T-helper 1 cell treated with Interleukin-12 subunit alpha and Interleukin-12 subunit beta and Interleukin-4 antibody, amounts not matched to agents 30 μg/mL and 1 μg/mL, for 36 hours (primary cell): ENCODE measurements around the gene EML3.
"Not testable (repeated sequence)": the region's sequence is repeated elsewhere in the genome, so short reads cannot be mapped to it uniquely, and the experiment has no call there.

Experiments used
- H3K27ac Mint-ChIP-seq: one replicate; pipeline ENCODE4 v1.8.0; 2021; ENCODE audit warnings: mild to moderate bottlenecking, mixed read lengths
- H3K27me3 Mint-ChIP-seq: one replicate; pipeline ENCODE4 v1.8.0; 2021; ENCODE audit warnings: low read depth, mixed read lengths
- H3K36me3 Mint-ChIP-seq: one replicate; pipeline ENCODE4 v1.8.0; 2021; ENCODE audit warnings: low read depth, mixed read lengths
- H3K4me1 Mint-ChIP-seq: one replicate; pipeline ENCODE4 v1.8.0; 2021; ENCODE audit warnings: low read depth, mixed read lengths
- H3K4me3 Mint-ChIP-seq: one replicate; pipeline ENCODE4 v1.8.0; 2021; ENCODE audit warnings: mild to moderate bottlenecking, moderate library complexity, mixed read lengths
- H3K9me3 Mint-ChIP-seq: one replicate; pipeline ENCODE4 v1.8.0; 2021; ENCODE audit warnings: mixed read lengths

The EML3 gene

DNA sequence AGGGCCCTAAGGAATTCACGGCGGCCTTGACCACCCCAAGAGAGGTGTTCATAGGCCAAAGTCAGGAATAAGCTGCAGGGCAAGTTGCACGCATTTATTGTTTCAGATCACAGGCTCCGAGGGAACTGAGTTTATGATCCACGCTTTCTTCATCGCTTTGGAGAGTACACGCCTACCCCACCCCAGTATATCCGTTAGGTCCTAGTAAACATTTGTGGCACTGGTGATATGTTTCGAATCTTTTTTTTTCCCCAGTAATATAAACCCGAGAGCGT is 33.0 kb upstream of the EML3 start:
- H3K27me3 Mint-ChIP-seq = no peaks in the 10 kb centered on the region
- no peaks in the 10 kb centered on the region for H3K9me3 Mint-ChIP-seq
- H3K4me3 Mint-ChIP-seq = peak overlapping the region; percentile 99
- H3K27ac Mint-ChIP-seq = peak overlapping the region; percentile 96
- H3K36me3 Mint-ChIP-seq = peaks cover 23% of the 10 kb centered on the region
- H3K4me1 Mint-ChIP-seq = peaks cover 23% of the 10 kb centered on the region

DNA sequence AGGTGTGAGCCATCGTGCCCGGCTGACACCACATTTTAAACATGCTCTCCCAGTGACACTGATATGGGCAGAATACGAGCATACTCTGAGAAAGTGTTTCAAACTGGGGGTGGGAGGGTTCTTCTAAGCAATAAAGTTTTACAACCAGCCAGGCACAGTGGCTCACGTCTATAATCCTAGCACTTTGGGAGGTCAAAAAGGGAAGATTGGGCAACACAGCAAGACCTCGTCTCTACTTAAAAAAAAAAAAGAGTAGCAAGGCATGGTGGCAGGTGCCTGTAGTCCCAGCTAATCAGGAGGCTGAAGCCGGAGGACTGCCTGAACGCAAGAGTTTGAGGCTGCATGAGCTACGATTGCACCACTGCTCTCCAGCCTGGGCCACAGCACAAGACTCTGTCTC is 31.6 kb upstream of the EML3 start:
- Mint-ChIP-seq H3K4me3 (no peak overlapping the region), H3K4me1 (peaks cover 28% of the 10 kb centered on the region), H3K9me3 (no peaks in the 10 kb centered on the region), H3K27ac (peak overlapping the region; percentile 59), H3K36me3 (peaks cover 23% of the 10 kb centered on the region), H3K27me3 (no peaks in the 10 kb centered on the region)

DNA sequence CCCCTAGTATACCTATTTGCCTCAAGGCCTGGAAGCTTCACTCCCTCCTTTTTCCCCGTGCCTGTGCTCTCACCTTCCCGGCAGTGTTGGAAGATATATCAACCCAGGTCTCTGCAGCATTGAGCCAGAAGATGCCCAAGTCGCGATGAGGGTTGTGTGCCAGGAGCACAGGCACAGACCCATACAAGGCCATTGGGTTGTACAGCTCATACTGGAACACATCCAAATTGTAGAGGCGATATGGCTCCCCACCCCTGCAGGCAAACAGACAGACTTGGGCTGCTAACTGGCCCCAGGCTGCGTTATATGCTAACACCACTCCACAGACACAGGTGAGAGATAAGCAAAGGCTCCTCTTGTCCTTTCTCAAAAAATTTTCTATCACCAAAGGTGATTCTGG is 19.9 kb upstream of the EML3 start:
- Mint-ChIP-seq H3K9me3 (no peaks in the 10 kb centered on the region), H3K4me3 (no peak overlapping the region), H3K4me1 (peaks cover 17% of the 10 kb centered on the region), H3K27me3 (no peaks in the 10 kb centered on the region), H3K27ac (peak overlapping the region; percentile 36), H3K36me3 (peaks cover 72% of the 10 kb centered on the region)

DNA sequence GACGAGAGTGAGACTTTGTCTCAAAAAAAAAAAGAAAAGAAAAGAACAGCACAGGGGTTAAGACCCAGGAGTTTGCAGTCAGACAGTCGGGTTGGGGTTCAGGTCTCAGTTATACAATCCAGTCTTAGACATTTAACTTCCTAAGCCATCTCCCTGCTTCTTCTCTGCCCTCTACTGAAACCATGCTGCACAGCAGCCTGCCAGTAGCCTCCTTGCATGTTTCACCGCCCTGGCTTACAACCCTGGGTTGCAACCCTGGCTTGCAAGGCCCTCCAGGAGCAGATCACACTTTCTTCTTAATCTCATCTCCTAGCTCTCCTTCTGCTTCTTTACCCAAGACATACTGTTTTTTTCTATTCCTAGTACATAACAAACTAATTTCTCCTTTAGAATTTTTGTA is 15.1 kb upstream of the EML3 start:
- Mint-ChIP-seq H3K27ac (peak overlapping the region; percentile 76), H3K4me3 (no peak overlapping the region), H3K4me1 (peaks cover 2% of the 10 kb centered on the region), H3K27me3 (no peaks in the 10 kb centered on the region), H3K9me3 (no peaks in the 10 kb centered on the region), H3K36me3 (peaks cover 64% of the 10 kb centered on the region)

DNA sequence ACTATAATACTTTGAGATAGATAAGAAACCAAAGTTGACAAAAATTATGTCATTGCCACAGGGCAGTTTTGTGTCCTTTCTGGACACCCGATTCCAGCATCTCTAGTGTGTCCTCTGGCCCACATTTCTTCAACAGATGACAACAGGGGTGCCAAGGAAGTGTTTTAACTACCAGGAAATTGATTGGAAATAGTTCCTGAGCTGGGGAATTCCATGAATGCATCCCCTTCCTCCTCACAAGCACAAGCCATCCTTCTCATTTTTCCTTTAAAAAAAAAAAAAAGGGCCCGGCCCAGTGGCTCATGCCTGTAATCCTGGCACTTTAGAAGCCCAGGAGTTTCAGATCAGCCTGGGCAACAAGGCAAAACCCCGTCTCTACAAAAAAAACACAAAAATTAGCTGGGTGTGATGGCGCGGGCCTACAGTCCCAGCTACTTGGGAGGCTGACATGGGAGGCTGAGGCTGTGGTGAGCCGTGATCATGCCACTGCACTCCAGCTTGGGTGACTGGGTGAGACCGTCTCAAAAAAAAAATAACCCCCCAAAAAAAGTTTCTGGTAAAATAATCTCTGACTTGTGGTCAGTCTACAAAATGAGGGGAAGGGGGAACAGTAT is 10.0 kb upstream of the EML3 start:
- H3K27me3 Mint-ChIP-seq = no peaks in the 10 kb centered on the region
- peaks cover 38% of the 10 kb centered on the region for H3K36me3 Mint-ChIP-seq
- H3K27ac Mint-ChIP-seq = peak overlapping the region; percentile 97
- peaks cover 22% of the 10 kb centered on the region for H3K4me1 Mint-ChIP-seq
- H3K4me3 Mint-ChIP-seq = peak overlapping the region; percentile 81
- no peaks in the 10 kb centered on the region for H3K9me3 Mint-ChIP-seq

DNA sequence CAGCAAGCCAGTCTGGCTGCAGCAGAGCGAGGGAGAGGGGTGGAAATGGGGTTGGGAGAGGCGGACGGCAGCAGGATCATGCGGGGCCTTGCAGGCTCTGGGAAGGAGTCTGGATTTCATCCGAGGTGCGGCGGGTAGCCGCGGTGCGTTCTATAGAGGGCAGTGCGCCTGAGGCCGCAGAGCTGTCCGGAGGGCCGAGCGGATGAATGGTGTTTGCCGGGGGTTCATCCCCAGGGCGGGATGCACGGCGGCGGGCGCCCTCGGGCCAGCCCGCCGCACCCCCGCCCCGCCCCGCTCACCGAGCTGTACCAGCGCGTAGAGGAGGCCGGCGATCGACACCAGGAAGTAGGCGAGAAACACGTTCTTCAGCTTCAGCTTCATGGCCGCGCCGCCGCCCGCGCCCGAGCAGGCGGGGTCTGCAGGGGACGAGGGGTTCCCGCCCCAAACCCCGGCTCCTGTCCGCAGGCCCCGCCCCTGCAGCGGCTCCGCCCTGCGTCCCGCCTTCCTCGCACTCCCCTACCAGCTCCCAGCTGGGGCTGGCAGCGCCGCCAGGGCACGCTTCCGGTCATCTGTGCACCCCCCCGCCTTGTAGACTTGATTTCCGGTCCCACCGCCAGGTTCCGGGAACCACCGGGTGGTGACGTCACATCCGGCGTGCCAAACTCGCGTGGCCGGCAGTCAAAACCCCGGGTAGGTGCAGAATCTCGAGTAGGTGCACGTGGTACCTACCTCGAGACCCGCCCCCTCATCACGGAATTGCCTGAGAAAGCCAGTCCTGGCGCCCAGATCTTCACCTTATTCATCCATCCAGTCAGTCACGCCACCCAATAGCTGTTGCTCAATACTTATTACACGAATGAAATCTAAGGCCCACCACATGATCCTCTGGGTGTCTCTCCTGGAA is 9.2 kb upstream of the EML3 start, which contains the start of gene B3GAT3:
TSS of gene B3GAT3 (minus strand) at position 420 of the 904 bp plus-strand sequence. CDS start at position 381, 39 bp downstream.
- Mint-ChIP-seq H3K27me3 (no peaks in the 10 kb centered on the region), H3K4me3 (peak within 1 kb of the TSS; percentile 90), H3K36me3 (peaks cover 36% of the 10 kb centered on the region), H3K9me3 (no peaks in the 10 kb centered on the region), H3K27ac (peak within 1 kb of the TSS; percentile 99), H3K4me1 (peaks cover 22% of the 10 kb centered on the region)

DNA sequence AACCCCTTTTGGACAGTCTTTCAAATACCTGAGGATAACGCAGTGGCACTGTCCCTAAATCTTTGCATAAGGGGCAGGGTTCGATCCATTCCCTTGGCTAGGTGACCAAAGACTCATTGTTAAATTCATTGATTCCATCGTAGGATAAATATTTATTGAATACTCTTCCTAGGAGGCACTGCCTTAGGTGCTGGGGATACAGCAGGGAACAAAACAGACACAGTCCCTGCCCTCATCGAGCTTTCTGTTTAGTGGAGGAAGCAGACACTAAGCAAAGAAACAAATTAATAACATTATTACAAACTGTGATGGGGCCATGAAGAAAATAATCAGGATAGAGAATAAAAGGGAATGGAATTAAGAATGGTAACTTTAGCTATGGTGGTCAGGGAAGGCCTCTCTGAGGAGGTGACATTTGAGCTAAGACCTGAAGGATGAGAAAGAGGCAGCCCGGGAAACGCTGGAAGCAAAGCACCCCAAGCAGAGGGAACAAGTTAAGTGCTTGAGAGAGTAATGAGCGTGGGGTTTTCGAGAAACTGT is 8.5 kb upstream of the EML3 start:
- H3K4me1 Mint-ChIP-seq = peaks cover 22% of the 10 kb centered on the region
- peaks cover 29% of the 10 kb centered on the region for H3K36me3 Mint-ChIP-seq
- no peaks in the 10 kb centered on the region for H3K27me3 Mint-ChIP-seq
- no peaks in the 10 kb centered on the region for H3K9me3 Mint-ChIP-seq
- H3K4me3 Mint-ChIP-seq = peak overlapping the region; percentile 90
- H3K27ac Mint-ChIP-seq = peak overlapping the region; percentile 99

DNA sequence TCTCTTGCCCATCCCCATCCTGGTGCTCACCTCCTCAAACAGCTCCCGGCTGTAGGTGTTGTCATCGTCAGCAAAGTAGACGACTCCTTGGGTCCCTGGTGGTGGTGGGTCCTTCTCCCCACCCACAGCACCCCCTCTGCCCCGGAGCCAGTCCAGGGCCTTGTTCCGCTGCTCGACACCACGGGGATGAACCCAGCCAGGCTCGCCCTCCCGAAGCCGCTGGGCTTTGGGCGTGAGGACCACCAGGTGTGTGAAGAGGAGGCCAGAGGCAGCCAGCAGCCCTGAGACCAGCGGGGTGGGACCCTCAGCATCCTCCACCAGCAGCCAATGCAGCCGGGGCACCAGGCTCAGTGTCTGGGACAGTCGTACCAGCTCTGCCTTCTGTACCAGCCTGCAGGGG is 4.4 kb upstream of the EML3 start:
- Mint-ChIP-seq H3K36me3 (peaks cover 24% of the 10 kb centered on the region), H3K4me1 (peaks cover 28% of the 10 kb centered on the region)
- not testable (repeated sequence) for H3K27me3 Mint-ChIP-seq, H3K4me3 Mint-ChIP-seq, H3K27ac Mint-ChIP-seq, H3K9me3 Mint-ChIP-seq

DNA sequence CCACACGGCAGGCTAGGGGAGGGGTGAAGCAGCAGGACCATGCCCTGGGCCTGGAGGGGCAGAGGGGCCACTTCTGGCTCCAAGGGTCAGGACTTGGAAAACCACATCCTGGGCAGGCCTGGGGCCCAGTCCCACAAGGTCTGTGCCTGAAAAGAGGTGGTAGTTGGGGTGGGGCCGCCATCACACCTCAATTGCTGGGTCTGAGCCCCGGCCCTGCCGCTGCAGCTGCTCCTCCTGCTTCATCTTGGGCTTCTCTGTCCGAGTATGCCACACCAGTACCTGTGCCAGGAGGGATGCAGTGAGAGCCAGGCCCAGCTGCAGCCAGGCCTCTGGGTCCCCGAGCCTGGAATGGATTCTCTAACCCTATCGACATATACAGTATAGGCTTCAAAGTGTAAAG is 2.9 kb upstream of the EML3 start:
- Mint-ChIP-seq H3K36me3 (peaks cover 16% of the 10 kb centered on the region), H3K27ac (no peak overlapping the region), H3K4me1 (peaks cover 24% of the 10 kb centered on the region), H3K4me3 (no peak overlapping the region), H3K9me3 (no peaks in the 10 kb centered on the region), H3K27me3 (no peaks in the 10 kb centered on the region)

DNA sequence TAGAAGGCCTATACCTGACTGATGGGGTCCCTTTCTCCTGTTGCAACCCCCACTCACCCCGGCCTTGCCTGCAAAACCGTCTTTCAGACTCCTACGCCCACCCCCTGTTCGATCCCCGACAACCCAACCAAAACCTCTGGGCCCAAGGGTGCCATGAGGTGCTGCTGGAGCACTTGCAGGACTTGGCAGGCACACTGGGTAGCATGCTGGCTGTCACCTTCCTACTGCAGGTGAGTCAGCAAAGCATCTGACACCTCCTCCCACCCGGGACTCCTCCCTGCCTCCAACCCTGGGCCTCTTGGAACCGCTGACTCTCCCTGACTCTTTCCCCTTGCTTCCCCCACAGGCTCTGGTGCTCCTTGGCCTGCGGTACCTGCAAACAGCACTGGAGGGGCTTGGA is 1.7 kb upstream of the EML3 start:
- H3K27me3 Mint-ChIP-seq = no peaks in the 10 kb centered on the region
- H3K36me3 Mint-ChIP-seq = peaks cover 21% of the 10 kb centered on the region
- no peaks in the 10 kb centered on the region for H3K9me3 Mint-ChIP-seq
- peak overlapping the region; percentile 77 for H3K27ac Mint-ChIP-seq
- H3K4me3 Mint-ChIP-seq = peak overlapping the region; percentile 10
- H3K4me1 Mint-ChIP-seq = peaks cover 27% of the 10 kb centered on the region

DNA sequence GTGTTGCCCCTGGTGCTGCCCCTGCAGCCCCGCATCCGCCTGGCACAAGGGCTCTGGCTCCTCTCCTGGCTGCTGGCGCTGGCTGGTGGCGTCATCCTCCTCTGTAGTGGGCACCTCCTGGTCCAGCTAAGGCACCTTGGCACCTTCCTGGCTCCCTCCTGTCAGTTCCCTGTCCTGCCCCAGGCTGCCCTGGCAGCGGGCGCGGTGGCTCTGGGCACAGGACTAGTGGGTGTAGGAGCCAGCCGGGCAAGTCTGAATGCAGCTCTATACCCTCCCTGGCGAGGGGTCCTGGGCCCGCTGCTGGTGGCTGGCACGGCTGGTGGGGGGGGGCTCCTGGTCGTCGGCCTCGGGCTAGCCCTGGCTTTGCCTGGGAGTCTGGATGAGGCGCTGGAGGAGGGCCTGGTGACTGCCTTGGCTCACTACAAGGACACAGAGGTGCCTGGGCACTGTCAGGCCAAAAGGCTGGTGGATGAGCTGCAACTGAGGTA is 760 bp upstream of the EML3 start:
- H3K4me1 Mint-ChIP-seq = peaks cover 32% of the 10 kb centered on the region
- H3K4me3 Mint-ChIP-seq = peak overlapping the region; percentile 54
- H3K27me3 Mint-ChIP-seq = no peaks in the 10 kb centered on the region
- peaks cover 20% of the 10 kb centered on the region for H3K36me3 Mint-ChIP-seq
- peak overlapping the region; percentile 75 for H3K27ac Mint-ChIP-seq
- H3K9me3 Mint-ChIP-seq = no peaks in the 10 kb centered on the region

DNA sequence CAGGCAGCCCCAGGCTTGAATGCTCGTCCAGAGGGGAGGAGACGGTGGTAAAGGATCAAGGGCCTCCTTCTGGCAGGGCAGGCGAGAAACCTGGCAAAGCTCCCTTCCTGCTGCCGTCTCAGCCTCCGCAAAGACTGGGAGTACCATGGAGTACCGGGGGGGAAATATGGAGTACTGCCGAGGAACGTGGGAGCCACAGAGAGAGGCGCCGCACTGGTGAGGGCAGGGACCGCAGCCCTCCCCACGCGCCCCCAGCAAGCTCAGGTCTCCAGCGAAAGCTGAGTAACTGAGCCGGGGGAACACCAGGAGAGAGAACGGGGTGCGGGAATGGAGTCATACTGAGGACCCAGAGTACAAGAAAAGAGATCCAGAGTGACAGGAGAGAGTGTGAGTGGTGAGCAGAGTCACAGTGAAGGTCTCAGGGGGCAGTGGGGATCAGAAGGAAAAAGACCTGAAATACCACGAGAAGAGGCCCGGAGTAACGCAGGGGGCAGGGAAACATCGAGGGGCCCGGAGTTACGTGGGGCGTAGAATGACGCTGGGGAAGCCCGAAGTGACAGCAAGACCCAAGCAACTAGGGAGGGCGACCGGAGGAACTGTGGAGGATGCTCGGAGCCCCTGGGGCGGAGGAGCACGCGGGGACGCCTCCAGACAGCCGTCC is 740 bp downstream of the EML3 start:
- H3K9me3 Mint-ChIP-seq = no peaks in the 10 kb centered on the region
- no peaks in the 10 kb centered on the region for H3K27me3 Mint-ChIP-seq
- peaks cover 26% of the 10 kb centered on the region for H3K36me3 Mint-ChIP-seq
- peaks cover 41% of the 10 kb centered on the region for H3K4me1 Mint-ChIP-seq
- H3K27ac Mint-ChIP-seq = peak overlapping the region; percentile 91
- H3K4me3 Mint-ChIP-seq = peak overlapping the region; percentile 93

DNA sequence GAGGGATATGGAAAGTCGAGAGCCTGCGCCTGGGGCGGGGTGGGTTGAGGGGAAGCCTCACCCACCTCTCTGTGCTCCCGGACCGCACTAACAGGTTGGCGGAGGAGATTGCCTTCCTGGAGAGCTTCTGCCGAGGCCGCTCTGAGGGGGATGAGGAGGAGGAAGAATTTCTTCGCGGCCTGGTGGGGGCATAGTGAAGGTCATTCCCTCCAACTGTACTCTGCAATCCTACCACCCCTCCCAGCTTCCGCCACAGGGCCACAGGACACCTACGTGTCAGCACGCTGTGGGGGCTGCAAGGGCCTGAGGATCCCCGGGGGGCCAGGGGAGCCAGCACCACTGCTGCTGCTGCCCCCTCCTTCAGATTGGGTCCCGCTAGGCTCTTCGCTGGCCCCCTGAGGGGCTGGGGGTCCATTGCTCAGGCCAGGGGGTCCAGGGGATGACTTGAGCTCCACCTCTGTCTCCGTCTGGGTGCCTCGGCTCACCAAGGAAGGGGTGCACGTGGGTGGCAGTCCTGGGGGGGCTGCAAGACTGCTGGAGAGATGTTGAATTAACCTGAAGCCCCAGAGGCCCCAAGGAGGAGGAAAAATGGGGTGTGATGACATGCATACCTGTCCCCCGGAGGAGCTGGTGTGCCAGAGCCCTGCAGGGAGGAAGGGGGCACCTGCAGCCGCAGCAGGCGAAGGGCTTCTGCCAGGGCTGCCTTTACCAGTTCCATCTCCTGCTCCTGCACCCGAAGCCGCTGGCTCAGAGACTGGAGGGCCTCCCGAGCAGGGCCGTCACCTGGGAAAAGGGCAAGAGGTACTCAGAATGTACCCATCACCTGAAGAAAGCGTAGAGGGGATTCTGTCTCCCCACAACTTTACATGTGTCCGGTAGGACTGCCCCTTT is 1.5 kb downstream of the EML3 start:
- Mint-ChIP-seq H3K27ac (peak overlapping the region; percentile 91), H3K36me3 (peaks cover 30% of the 10 kb centered on the region), H3K9me3 (no peaks in the 10 kb centered on the region), H3K4me1 (peaks cover 43% of the 10 kb centered on the region), H3K4me3 (peak overlapping the region; percentile 93), H3K27me3 (no peaks in the 10 kb centered on the region)

DNA sequence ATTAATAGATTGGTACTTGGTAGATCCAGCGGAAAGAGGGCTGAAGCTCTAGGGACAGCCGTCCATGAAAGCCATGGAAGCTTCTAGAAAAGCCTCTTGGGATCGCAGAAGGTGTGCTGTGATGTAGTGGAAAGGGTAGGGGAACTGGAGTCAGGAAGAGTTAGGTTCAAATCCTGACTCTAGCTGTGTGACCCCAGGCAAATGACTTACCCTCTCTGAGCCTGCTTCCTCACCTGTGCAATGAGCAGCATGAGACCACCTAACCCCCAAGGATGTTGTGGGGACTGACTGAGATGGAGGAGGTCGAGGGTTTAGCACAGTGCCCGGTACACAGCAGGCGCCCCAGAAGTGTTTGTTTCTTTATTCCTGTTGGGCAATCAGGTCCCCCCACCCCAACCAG is 2.2 kb downstream of the EML3 start:
- H3K27me3 Mint-ChIP-seq = no peaks in the 10 kb centered on the region
- H3K4me1 Mint-ChIP-seq = peaks cover 43% of the 10 kb centered on the region
- peak overlapping the region; percentile 75 for H3K27ac Mint-ChIP-seq
- peak overlapping the region; percentile 78 for H3K4me3 Mint-ChIP-seq
- H3K9me3 Mint-ChIP-seq = no peaks in the 10 kb centered on the region
- H3K36me3 Mint-ChIP-seq = peaks cover 31% of the 10 kb centered on the region
